SKM-1 treated with dmso at 0.1 percent for 144 hours (cell line): ENCODE results near the gene ANKRD29.
"Not testable (repeated sequence)": the region's sequence is repeated elsewhere in the genome, so short reads cannot be mapped to it uniquely, and the experiment has no call there.

Source experiments
- DNase-seq: peaks from one replicate; lab custom pipeline; 2025; ENCODE audit not compliant: unreplicated experiment; lab: John Stamatoyannopoulos, UW

ANKRD29 gene

GRCh38 chr18:23645568-23646175 lies 17.0 kb downstream of the ANKRD29 start:
- no peak for DNase-seq

- no peak for DNase-seq
Observed at GRCh38 chr18:23643815-23644490, 18.8 kb downstream of the ANKRD29 start.

- DNase-seq, result no peak
Observed at GRCh38 chr18:23641937-23642666, 20.6 kb downstream of the ANKRD29 start.

- no peak for DNase-seq
Observed at GRCh38 chr18:23641143-23641720, 21.5 kb downstream of the ANKRD29 start.

- DNase-seq, result no peak
Observed at GRCh38 chr18:23640052-23640451, 22.7 kb downstream of the ANKRD29 start.

GRCh38 chr18:23636433-23636832 lies 26.3 kb downstream of the ANKRD29 start:
- not testable (repeated sequence) for DNase-seq

- DNase-seq, result no peak
Observed at GRCh38 chr18:23636071-23636399, 26.7 kb downstream of the ANKRD29 start.

- DNase-seq, result no peak
Observed at GRCh38 chr18:23635283-23636070, 27.2 kb downstream of the ANKRD29 start.

GRCh38 chr18:23634692-23635091 lies 28.0 kb downstream of the ANKRD29 start:
- DNase-seq, result peak; percentile 55

- no peak for DNase-seq
Observed at GRCh38 chr18:23632615-23633014, 30.1 kb downstream of the ANKRD29 start.

- DNase-seq, result no peak
Observed at GRCh38 chr18:23631746-23632145, 31.0 kb downstream of the ANKRD29 start.

GRCh38 chr18:23631312-23631711 lies 31.4 kb downstream of the ANKRD29 start:
- DNase-seq, result no peak

- no peak for DNase-seq
Observed at GRCh38 chr18:23629444-23629946, 33.2 kb downstream of the ANKRD29 start.

GRCh38 chr18:23627970-23628369 lies 34.7 kb downstream of the ANKRD29 start:
- DNase-seq, result no peak

GRCh38 chr18:23627321-23627720 lies 35.4 kb downstream of the ANKRD29 start:
- no peak for DNase-seq

GRCh38 chr18:23626451-23627279 lies 36.0 kb downstream of the ANKRD29 start:
- no peak for DNase-seq

- no peak for DNase-seq
Observed at GRCh38 chr18:23623040-23623439, 39.7 kb downstream of the ANKRD29 start.

- DNase-seq, result no peak
Observed at GRCh38 chr18:23619388-23619881, 43.3 kb downstream of the ANKRD29 start.

- DNase-seq, result peak; percentile 86
Observed at GRCh38 chr18:23618862-23619387, 43.8 kb downstream of the ANKRD29 start.
